HG03565 (cell line): ENCODE results near the gene PEAR1.

ENCODE experiments used
- ATAC-seq: cut with Tn5 transposase; IDR thresholded peaks from one replicate; pipeline ENCODE4 v1.9.1; 2021; ENCODE audit warnings: mild to moderate bottlenecking, moderate library complexity; ENCODE audit not compliant: unreplicated experiment

Gene PEAR1

DNA sequence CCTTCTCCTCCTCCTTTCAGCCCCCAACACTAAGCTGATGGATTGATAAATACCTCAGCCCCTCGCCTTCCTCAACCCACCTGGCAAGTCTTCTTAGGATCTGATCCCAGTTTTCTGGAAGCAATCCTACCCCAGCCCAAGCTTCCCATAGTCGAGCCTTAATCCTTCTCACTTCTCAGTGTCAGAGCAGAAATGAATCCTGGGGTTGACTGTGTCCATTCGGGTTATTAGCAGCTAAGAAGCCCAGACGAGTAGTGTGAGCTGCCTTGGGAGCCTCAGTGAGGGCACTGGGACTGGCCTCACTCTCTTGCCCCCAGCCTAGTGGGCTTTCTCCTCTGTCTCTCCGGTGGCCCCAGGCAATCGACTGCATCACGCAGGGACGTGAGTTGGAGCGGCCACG is 12.4 kb upstream of the PEAR1 start:
- no peak for ATAC-seq

DNA sequence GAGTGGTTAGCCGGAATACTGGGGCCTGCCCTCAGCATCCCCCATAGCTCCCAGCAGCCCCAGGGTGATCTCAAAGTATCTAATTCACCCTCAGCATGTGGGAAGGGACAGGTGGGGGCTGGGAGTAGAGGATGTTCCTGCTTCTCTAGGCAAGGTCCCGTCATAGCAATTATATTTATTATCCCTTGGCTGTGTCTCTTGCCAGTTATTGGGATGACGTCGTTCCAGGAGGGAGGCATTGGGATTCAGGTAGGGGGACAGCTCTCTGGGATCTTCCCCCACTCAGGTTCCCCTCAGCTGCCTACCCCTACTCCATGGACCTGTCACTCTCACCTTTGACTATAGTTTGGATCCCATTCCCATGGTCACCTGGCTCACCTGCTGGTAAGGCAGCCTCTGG is 11.9 kb upstream of the PEAR1 start:
- ATAC-seq, result no peak

DNA sequence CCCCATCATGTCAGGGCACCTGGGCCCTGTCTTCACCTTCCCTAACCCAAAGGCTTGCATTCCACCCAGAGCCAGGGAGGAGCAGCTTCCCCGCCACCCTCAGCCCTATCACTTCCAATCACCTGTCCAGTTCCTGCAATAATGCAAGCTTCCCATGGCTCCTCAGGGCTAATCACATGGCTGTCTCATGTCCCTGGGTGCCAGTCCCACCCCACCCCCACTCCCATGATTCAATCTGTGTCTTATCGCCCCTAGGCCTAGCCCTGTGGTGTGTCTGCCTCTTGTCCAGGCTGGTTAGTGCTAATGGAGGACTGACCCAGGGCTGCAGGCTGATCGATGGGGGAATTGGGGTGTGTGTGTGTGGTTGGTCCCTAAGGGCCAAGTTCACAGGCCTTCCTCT is 11.0 kb upstream of the PEAR1 start:
- ATAC-seq, result no peak

DNA sequence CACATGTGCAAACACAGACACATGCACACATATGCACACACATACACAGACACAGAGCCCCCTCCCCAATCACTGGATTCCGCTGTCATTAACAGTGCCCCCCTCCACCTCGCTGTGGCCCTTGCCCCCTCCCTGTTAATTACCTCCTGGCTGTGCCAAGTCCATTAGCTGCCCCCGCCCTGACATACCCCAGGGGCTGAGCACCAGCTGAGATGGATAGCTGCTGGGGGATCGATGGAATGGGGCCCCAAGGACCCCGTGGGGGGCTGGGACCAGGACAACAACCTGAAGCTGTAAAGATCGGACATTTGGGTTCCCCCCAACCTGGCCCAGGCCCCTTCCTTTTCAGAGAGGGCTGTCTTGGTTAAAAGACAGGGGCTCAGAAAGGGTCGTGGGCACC is 9.6 kb upstream of the PEAR1 start:
- ATAC-seq, result no peak

DNA sequence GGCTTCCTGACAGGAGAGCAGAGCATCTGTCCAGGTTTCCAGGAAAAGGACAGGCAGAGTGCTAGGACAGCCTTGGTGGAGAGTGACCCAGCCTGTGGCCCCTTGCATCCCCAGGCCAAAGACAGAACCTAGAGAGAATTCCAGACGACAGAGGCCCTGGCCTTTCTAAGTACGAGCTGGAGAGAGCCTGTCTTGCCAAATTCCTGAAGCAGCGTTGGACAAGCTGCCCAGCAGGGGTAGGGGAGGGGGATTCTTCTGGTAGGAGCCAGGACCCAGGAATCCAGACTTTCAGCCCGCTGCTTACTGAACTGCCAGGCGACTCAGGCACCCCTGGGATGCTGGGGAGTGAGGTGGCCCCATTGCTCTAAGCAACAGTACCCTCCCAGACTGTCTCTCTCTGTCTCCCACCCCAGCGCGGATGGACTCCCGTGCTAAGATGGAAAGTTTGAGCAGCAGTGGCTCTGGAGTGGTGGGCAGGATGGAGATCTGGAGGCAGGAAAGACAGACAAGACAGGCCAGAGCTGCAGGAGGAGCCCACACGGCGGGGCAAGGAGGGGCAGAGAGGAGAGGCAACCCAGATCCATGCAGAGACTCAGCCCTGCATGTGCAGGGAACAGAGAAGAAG is 8.8 kb upstream of the PEAR1 start:
- no peak for ATAC-seq

DNA sequence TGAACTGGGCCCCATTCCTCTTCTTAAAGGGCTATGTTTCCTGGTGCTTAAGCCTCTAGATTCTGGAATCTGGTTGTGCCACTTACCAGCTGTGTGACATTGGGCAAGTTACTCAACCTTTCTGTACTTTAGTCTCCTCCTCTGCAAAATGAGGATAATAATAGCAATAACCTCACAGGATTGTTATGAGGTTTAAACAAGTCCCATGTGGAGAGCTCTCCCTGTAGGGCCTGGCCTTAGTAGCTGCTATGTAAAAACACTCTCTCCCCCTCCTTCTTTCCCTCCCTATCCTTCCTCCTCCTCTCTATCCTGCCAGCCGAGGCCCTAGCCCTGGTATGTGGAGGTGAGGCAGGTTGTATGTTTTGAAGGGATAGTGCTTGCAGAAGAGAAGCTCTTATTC is 8.2 kb upstream of the PEAR1 start:
- ATAC-seq, result no peak

DNA sequence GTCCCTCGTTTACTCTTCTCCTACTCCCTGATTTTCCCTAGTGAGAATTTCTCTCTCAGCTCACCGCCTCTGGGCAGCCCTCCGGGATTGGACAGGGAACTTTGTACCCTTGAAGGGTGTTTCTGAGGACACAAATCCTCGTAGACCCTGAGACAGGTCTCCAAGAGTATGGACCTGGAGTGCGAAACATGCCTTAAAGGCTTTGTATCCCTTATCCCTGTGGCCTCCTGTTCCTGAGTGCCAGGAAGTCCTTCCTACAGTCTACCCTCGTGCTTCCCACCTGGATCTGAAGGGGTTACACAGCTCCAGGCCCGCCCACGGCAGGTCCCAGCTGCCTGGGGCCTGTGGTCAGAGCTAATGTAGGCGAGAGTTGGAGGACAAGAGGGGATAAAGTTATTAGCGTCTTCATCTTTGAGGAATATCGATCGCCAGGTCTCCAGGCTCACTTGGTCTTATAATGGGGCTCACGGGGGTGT is 7.6 kb upstream of the PEAR1 start:
- no peak for ATAC-seq

DNA sequence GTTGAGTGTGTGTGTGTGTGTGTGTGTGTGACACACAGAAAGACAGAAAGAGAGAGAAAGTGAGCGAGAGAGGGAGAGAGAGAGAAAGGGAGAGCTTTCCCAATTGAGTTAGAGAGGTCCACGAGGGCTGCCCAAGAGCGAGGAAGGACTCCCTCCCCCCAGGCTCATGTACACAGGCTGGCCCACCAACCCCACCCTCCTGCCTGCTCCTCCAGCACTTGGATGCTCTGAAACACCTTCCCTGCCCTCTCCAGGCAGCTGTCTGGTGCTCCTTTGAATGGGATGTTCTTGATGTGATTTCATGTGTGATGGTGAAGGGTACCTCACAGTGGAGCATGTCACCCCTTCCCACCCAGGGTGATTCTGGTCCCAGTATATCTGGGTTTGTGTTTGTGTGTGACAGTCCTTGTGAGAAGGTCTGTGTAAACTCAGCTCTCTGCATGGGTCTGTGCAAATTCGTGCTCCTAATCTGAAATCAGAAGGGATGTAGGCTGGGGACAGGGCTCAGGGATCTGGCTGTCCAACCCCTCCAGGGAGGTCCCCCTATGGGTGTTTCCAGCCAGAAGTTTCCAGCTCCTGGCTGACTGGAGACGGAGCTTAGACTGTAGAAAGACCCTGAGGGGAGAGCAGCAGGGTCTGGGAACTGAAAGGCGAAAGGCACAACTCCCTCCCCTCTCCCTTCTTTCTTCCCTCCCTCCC is 6.8 kb upstream of the PEAR1 start:
- no peak for ATAC-seq

DNA sequence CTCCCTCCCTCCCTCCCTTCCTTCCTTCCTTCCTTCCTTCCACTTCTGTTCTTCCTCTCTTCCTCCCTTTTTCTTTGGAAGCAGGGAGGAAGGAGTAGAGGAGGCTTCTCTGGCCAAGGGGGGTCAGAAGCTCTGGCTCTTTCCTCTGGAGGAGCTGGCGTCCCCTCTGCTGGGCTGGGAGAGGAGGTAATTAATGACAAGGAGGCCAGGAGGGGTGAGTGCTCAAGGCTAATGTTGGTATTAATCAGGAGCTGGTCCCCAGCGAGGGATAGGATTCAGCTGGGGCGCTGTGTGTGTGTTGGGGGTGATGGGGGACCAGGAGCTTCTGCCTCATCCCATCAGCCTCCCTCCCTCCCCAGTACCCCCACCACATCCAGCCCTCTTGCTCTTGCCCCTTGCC is 6.2 kb upstream of the PEAR1 start:
- no peak for ATAC-seq

DNA sequence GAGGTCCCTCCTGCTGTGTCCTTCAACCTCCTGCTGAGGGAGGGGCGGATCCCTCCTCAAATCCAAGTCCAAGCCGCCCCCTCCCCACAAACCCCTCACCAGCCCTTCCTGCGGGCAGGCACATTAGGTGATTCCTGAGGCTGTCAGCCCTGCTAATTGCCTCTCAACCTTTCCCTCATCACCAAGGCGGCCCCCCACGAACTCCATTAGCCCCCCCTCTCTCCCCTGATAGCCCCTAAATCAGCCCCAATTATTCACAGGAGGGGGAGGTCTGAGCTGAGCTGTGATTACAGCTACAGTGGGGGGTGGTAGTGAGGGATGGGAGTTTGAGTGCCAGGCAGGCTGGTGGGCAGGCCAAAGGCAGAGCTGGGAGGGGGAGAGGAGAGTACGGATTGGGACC is 5.8 kb upstream of the PEAR1 start:
- ATAC-seq, result no peak

DNA sequence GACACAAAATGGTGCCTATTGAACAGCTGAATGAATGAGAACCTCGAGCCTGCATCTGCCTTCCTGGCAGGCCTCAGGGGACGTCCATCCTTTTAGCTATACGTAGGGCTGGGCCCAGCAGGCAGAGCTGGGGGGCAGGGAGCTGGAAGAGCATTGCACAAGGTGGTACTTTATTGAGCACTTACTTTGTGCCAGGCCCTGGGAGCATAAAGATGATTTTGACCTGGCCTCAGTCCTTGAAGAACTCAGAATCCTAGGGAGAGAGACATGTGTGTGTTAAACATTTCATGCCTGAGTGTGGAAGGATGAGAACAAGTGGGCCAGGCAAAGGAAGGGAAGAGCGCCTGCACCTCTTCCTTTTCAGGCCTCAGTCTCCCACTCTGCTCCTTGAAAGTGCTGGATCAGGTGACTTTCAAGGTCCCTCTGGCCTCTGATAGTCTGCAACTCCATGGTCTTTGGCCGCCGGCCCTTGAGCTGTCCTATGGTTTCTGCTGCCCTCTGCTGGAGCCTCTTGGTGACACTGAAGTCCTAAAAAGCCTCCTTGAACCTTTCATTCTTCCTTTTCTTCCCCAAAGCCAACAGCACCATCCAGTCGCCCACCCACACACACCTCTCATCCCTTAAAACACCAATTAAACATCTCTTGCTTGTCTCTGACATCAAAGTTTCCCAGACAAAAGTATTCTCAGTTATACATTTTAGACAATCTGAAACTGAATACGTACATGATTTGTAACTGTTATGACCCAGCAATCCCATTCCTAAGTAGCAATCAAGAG is 3.5 kb upstream of the PEAR1 start:
- no peak for ATAC-seq

DNA sequence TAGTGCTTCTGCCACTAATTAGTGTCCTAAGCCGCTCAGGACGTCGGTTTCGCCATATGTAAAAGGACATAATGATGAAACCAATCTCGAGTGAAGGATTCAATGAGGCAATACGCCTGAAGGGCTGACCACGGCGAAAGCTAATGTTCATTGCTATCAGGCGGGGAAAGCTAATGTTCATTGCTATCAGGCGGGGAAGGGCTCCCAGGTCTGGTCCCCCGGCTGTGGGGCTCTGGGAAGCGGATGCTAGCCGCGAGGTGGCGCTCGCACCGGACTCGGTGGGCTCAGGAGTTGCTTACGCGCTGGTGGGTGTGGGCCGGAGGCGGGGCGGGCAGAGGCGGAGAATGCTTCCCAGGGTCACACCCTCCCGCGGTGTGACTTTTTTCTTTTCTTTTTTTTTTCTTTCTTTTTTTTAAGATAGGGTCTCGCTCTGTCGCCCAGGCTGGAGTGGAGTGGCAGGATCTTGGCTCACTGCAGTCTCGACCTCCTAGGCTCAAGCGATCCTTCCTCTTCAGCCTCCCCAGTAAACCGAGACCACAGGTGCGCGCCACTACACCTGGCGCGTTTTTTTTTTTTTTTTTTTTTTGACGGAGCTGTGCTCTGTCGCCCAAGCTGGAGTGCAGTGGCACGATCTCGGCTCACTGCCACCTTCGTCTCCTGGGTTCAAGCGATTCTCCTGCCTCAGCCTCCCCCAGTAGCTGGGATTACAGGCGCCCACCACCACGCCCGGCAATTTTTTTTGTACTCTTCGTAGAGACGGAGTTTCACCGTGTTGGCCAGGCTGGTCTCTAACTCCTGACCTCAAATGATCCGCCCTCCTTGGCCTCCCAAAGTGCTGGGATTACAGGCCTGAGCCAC is 1.1 kb upstream of the PEAR1 start:
- no peak for ATAC-seq

DNA sequence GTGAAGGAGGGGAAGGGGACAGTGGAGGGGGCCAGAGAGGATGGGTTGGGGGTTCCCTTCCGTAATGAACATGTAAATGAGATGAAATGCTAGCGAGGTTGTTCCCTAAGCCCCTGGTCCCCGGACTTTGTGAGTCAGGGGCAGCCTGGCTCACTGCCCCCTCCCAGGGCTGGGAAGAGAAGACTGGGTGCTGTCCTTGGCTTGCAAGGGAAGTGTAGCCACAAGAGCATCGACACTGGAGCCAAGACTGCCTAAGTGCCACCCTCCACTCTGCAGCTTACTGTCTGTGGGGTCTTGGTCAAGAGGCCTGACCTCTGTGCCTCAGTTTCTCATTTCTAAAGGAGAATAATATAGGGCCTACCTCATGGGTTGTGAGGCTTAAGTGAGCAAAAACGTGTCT is 483 bp downstream of the PEAR1 start:
- no peak for ATAC-seq

DNA sequence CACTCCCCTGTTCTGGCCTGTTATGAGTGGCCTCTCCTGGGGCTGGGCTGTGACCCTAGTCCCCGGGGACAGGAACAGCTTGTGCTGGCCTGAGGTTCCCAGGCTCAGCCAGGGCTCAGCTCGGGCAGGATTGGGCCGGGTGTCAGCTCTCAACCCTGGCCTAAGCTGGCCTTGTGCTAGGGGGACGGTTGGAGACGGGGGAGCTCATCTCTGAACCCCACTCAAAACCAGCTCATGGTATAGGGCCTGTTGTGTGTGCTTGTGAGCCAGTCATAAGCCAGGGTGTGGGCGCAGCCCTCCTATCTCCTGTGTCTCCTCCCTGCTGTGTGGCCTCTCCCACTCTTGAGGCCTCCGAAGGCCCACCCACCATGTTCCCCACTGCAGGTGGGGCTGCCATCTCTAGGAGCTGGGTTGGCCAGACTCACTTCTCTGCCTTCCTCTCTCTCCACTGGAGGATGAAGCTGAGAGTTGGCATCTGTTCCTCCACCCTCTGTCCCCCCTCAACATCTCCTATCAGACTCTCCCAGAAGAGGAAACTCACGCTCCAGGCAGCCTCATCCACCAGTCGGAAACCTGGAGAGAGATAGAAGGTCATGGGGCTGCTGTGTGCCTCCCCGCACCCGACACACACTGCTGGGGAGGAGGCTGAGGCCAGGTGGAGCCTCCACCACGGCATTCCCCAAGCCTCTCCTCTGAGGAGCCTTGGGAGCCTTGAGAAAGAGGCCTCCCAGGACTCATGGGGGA is 1.4 kb downstream of the PEAR1 start:
- ATAC-seq, result no peak

DNA sequence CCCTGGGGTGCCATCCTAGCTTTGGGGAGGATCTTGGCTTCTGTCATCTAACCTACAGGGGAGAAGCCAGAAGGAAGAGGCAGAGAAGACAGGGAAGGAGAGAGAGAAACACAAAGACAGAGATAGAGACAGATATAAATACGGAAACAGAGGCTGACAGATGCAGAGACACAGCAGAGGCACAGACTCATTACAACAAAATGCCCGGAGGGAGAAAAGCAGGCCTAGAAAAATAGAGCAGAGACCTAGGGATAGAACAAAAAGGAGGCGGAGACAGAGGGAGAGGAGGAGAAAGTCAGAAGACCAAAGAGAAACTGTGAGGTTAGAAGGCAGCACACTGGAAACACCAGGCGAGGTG is 1.9 kb downstream of the PEAR1 start:
- ATAC-seq, result no peak

DNA sequence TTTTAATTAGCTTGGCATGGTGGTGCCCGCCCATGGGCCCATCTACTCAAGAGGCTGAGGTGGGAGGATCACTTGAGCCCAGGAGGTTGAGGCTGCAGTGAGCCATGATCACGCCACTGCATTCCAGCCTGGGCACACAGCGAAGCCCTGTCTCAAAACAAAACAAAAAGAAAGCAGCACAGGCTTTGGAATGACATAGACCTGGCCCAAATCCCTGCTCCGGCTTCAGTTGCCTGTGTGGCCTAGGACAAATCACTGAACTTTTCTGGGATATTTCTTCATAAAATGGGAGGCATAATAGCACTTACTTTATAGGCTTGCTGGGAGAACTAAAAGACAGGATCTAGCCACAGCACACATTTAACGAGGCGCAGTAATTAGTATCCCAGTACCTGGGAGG is 2.4 kb downstream of the PEAR1 start:
- ATAC-seq, result no peak

DNA sequence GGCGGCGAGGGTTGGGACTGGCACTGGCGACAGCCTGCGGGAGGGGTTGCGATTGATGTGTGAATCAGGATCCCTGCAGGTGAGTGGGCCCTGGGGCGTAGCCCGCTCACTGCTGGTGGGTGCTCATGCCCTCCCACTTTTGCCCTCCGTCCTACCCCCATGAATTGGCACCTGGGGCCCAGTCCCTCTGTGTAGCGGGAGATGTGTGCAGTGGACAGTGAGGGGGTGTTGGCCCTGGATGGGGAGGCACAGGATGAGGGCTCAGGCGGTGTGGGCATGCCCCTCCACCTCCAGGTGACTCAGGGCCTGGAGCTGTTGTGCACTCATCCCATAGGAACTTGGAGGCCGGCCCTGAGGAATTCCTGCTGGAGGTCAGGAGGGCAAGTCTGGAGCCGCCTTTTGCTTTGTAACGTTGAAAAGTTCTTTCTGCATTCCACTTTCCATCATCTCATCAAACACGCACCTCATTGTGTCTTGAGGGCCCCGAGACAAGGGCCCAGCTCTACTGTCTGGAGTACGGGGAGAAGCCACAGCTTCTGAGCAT is 3.0 kb downstream of the PEAR1 start:
- ATAC-seq, result no peak

DNA sequence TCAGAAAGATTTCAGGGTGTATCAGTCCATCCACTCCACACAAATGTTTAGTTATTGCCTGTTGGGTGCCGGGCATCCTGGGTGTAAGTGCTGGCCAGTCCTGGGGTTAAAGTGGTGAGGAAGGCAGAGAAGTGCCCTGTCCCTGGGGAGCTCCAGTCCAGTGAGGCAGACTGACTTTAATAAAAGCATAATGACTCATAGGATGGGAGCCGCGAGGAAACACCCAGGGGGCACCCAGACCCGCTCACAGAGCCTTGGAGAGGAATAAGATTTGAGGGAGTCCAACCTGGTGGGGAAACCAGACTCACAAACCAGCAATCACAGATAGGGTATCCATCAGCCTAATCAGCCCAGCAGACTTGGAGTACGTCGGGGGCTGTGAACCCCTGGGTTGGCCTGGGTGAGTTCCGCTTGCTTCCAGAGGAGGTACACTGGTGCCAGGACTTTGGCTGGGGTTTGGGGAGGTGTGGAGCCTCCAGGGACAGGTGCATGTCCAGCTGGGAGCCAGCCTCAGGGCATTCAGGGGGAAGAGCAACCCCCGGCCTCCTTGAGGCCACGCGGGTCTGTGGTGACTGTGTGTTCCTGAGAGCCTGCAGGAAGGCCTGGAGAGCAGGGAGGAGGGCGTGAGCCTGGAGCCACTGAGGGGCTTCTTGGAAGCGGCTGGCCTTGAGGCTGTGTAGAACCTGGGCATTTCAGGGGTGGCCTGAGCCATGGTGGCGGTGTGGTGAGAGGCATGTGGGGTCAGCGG is 3.7 kb downstream of the PEAR1 start:
- no peak for ATAC-seq

DNA sequence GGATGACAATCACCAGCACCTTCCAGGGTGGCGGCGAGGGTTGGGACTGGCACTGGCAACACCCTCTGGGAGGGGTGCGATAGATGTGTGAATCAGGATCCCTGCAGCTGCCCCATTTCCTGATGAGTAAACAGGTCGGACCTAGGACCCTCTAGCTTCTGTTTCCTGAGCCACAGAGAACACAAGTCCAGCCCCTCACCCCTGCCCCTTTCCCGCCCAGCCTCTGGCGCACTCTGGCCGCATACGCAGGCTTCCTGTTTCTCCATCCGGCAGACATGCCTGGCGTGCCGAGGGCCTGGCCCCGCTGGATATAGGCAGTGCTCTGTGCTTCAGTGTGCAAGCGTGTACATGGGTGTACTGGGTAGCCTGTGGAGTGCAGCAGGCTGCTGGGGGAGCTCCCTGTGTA is 4.6 kb downstream of the PEAR1 start:
- ATAC-seq, result no peak
